Activated T-cell treated with anti-CD3 and anti-CD28 coated beads, Interleukin-2, amount 50 U/mL, for 24 hours (primary cell): ENCODE measurements around the gene SESN3.
"Not testable (repeated sequence)": the region's sequence is repeated elsewhere in the genome, so short reads cannot be mapped to it uniquely, and the experiment has no call there.

ENCODE experiments used
- DNase-seq: peaks from one replicate; pipeline ENCODE4 v3.0.0-alpha.2; 2020
- H3K27ac Mint-ChIP-seq: 2 replicates; pipeline ENCODE4 v1.8.0; 2020; ENCODE audit warnings: mild to moderate bottlenecking, mixed read lengths
- H3K27me3 Mint-ChIP-seq: 2 replicates; pipeline ENCODE4 v1.8.0; 2020; ENCODE audit warnings: mixed read lengths
- H3K36me3 Mint-ChIP-seq: 2 replicates; pipeline ENCODE4 v1.8.0; 2020; ENCODE audit warnings: low read depth, mixed read lengths
- H3K4me1 Mint-ChIP-seq: 2 replicates; pipeline ENCODE4 v1.8.0; 2020; ENCODE audit warnings: low read depth, mixed read lengths
- H3K4me3 Mint-ChIP-seq: 2 replicates; pipeline ENCODE4 v1.8.0; 2020; ENCODE audit warnings: mild to moderate bottlenecking, moderate library complexity, mixed read lengths
- H3K9me3 Mint-ChIP-seq: 2 replicates; pipeline ENCODE4 v1.8.0; 2020; ENCODE audit warnings: mixed read lengths

Gene SESN3, protein sequence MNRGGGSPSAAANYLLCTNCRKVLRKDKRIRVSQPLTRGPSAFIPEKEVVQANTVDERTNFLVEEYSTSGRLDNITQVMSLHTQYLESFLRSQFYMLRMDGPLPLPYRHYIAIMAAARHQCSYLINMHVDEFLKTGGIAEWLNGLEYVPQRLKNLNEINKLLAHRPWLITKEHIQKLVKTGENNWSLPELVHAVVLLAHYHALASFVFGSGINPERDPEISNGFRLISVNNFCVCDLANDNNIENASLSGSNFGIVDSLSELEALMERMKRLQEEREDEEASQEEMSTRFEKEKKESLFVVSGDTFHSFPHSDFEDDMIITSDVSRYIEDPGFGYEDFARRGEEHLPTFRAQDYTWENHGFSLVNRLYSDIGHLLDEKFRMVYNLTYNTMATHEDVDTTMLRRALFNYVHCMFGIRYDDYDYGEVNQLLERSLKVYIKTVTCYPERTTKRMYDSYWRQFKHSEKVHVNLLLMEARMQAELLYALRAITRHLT

DNA sequence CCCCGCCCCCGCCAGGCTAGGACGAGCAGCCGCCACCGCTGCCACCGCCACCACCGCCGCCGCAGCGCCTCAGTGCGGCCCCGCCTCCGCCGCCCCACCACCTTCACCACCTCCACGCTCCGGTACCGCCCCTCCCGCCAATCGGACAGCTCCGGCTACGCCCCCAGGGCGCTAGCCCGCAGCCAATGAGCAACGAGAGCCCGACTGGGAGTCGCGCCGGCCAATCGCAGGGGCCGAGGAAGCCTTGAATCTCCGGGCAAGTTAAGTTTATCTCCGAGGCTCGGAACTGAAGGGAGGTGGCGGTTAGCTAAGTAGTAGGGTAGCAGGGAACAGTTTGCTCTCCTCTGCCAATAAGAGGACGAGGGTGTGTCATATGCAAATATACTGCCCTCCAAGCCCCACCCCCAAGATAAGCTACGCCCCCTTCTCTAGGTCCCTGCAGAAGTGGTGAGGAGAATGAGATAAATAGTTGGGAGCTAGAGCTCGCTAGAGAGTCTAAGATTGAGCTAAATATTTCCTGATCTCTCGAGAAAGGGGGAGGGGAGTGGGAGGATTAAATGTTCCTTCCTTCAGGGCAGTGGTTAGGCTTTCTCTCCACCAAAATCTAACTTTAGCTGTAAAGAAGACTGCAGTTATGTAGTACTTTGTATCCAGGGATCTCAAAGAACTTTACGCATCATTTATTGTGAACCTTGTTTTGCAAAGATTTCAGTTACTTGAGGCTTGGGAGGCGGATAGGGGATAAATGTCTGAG, at the start of gene SESN3:
TSS of gene SESN3 (minus strand) at position 76 of the 754 bp plus-strand sequence. CDS start 342 bp downstream, outside the sequence.
- Mint-ChIP-seq H3K36me3 (peaks cover 8% of the 10 kb centered on the region), H3K4me3 (no peak within 1 kb of the TSS), H3K27me3 (no peaks in the 10 kb centered on the region), H3K4me1 (peaks cover 63% of the 10 kb centered on the region), H3K27ac (peak within 1 kb of the TSS; percentile 90), H3K9me3 (no peaks in the 10 kb centered on the region)
- peak; percentile 97 for DNase-seq

DNA sequence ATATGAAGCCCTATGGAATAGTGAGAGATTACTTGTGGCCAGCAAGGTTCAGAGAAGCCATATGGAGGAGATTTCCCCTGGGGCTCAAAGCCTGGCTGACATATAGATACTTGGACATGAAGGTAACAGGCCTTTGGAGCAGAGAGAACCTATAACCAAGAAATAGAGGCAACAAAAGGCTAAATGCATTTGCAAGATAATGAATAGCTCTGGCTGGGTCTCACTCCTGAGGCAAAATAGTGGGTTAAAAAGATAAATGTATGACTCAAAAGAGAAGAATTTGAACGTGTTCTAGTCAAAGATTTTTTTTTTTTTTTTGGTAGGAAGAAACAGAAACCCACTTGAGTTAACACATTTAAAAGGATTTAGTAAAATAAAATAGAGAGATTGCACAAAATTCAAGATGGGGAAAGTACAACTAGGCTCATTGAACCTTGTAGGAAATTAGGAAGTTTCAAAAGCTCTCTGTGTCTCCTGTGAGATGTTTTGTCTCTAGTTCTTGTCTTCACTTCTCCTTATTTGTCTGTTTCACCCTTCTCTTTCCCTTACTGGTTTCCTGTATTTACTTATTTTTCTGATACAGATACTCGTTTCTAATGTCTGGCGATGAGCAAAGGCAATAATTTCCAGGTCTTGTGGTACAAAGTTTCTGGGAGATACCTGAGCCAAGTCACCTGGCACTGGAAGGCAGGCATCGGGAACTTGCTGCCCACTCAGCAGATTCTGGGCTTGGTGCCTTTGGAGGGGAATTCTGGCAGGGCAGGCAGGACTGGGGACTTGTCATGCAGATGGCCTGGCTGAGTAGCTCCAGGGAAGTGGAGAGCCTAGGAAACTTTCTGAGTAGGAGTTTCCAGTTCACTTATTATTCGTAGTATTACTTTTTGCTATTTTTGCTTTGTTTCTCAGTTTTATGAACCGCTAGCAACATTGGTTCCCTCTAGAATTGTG, 49.2 kb upstream of the SESN3 start:
- DNase-seq = no peak
- H3K36me3 Mint-ChIP-seq = no peaks in the 10 kb centered on the region
- no peaks in the 10 kb centered on the region for H3K27me3 Mint-ChIP-seq
- no peak overlapping the region for H3K27ac Mint-ChIP-seq
- no peaks in the 10 kb centered on the region for H3K9me3 Mint-ChIP-seq
- H3K4me1 Mint-ChIP-seq = peaks cover 11% of the 10 kb centered on the region
- H3K4me3 Mint-ChIP-seq = no peak overlapping the region

DNA sequence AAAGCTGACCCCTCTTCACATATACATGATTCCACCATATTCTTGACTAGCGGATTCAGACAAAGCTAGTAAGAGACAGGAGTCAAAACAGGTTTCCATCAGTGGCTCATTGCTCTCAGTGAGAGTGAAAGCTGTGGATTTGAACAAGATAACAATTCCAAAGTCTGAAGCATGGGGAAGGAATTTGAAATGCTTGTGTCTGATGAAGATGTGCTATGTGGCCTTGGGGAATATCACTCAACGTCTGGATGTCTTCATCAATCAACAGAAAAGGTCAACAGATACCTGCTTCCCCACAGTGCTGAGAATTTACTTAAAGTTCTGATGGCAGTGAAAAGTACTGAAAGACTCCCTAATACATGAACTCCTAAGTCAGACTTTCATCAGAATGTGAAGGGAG, 46.9 kb upstream of the SESN3 start:
- no peak for DNase-seq
- Mint-ChIP-seq H3K4me3 (no peak overlapping the region), H3K36me3 (no peaks in the 10 kb centered on the region), H3K9me3 (no peaks in the 10 kb centered on the region), H3K4me1 (no peaks in the 10 kb centered on the region), H3K27ac (no peak overlapping the region), H3K27me3 (no peaks in the 10 kb centered on the region)

DNA sequence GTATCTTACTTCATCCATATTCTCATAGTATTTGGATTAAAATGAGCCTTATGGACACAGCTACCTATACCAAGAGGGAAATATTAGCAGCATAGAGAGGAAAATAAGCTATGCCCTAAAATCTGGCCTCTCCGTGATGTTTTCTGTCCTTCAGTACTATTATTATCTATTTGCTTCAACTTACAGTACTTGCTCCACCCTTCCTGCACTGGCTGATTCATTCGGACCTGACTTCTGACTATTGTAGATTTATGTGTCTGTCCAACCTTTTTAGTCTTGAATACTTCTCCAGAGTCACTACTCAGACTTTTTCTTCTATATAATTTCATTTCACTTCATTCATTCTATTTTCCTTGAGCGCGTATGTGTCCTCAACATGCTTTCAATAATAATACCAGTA, 45.1 kb upstream of the SESN3 start:
- Mint-ChIP-seq H3K36me3 (no peaks in the 10 kb centered on the region), H3K27ac (no peak overlapping the region), H3K4me1 (no peaks in the 10 kb centered on the region), H3K4me3 (no peak overlapping the region), H3K27me3 (no peaks in the 10 kb centered on the region), H3K9me3 (no peaks in the 10 kb centered on the region)
- DNase-seq = no peak

DNA sequence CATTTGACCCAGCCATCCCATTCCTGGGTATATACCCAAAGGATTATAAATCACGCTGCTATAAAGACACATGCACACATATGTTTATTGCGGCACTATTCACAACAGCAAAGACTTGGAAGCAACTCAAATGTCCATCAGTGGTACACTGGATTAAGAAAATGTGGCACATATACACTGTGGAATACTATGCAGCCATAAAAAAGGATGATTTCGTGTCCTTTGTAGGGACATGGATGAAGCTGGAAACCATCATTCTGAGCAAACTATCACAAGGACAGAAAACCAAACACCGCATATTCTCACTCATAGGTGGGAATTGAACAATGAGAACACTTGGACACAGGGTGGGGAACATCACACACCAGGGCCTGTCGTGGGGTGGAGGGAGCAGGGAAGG, 42.6 kb upstream of the SESN3 start:
- not testable (repeated sequence) for H3K4me3 Mint-ChIP-seq, H3K4me1 Mint-ChIP-seq, DNase-seq, H3K27ac Mint-ChIP-seq, H3K27me3 Mint-ChIP-seq, H3K36me3 Mint-ChIP-seq, H3K9me3 Mint-ChIP-seq

DNA sequence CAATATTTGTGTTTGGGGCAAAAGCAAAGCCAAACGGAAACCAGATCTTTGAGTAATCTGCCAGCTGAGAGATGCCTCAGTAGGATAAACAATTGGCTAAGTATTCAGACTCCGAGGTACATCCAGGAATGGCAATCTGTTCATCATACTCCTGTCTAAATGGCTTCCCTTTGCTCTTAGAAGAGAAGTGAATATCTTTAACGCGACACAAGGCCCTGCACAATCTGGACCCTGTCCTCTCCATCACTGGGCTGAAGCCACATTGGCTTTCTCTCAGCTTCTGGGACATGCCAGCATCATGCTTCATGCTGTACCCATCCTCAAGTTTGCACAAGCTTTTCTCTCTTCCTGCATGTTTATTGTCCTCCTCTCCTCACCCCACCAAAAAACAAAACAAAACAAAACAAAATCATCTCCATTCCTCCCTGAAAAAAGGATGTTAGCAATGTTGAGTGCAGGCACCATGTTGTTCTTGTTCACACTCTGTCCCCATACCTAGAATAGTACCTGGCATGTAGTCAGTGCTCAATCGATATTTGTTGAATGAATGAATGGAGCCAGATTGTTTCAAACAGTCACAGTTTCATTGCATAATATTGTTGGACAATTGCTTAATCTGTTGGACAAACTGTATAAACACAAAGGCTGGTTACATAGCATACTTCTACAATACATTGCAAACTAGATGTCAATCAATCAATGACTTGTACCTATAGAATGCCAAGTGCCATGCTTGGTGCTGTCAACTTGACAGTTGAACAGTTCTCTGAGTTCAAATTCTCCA, 38.2 kb upstream of the SESN3 start:
- Mint-ChIP-seq H3K27me3 (no peaks in the 10 kb centered on the region), H3K4me3 (no peak overlapping the region), H3K36me3 (no peaks in the 10 kb centered on the region), H3K9me3 (no peaks in the 10 kb centered on the region), H3K27ac (no peak overlapping the region), H3K4me1 (no peaks in the 10 kb centered on the region)
- DNase-seq = no peak

DNA sequence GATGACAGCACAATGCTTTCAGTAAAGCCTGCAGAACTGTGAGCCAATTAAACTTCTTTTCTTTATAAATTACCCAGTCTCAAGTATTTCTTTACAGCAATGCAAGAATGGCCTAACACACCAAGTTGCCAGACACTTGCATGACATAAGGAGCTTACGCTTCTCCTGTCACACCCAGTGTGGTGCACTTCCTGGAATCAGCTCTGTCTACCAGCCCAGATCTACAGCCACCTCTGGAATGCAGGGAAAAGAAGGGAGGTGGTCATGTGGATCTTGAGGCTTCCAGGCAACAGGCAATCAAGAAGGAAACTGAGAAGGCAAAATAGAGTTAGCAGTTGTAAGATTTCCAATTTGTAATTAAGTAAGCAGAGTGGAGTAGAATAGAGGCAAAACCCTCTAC, 37.4 kb upstream of the SESN3 start:
- no peak for DNase-seq
- Mint-ChIP-seq H3K27ac (no peak overlapping the region), H3K27me3 (no peaks in the 10 kb centered on the region), H3K4me3 (no peak overlapping the region), H3K9me3 (no peaks in the 10 kb centered on the region), H3K36me3 (no peaks in the 10 kb centered on the region), H3K4me1 (peaks cover 5% of the 10 kb centered on the region)

DNA sequence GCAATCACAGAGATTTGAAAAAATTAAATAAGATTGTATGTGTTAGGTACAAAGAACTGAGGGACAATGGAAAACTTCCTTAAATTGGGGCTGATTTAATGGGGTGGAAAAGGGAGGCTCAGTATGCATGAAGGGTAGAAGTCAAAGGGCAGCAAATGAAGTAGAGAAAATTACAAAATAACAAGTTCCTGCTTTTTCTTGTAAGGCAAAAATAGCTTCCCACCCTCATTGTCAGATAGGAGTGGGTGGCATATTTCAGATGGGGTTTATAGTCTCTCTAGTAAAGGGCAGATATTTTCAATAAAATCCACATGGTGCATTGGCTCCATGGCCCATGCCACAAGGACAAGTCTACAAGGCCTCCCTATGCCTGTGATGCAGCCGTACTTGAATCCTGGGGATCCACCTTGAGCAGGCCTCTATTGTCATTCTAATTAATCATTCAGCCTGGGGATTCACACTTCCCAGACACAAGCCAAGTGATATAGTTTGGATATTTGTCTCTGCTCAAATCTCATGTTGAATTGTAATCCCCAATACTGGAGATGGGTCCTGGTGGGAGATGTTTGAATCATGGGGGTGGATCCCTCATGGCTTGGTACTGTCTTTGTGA, 36.7 kb upstream of the SESN3 start:
- H3K4me1 Mint-ChIP-seq = peaks cover 7% of the 10 kb centered on the region
- H3K4me3 Mint-ChIP-seq = no peak overlapping the region
- H3K36me3 Mint-ChIP-seq = no peaks in the 10 kb centered on the region
- no peak overlapping the region for H3K27ac Mint-ChIP-seq
- no peaks in the 10 kb centered on the region for H3K9me3 Mint-ChIP-seq
- DNase-seq = no peak
- H3K27me3 Mint-ChIP-seq = no peaks in the 10 kb centered on the region

DNA sequence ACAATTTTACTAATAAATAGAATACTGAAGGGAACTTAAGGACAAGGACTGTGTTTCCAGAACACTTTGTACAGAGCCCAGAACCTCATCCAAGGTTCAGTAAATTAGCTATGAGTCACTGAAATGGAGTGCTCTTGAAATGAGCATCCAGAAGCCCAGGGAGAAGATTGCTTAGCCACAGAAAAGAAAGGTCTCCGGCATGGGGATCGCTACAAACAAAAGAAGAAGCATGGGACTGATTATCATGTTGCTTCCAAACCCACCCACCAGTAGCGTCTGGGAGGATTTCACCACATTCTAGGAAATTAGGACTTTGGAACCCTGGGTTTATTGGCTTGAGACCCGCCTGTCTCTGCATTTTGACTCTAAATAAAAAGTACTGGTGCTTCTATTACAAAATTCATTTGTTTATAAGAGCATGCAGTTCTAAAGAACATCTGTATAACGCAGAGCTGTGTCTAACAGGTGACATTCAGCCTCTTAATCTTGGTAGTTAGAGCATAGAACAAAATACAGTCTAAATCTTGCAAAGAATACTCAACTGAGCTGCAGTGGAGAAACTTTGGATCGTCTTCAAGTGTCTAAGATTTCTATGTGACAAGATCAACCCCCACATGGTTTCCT, 35.9 kb upstream of the SESN3 start:
- Mint-ChIP-seq H3K9me3 (no peaks in the 10 kb centered on the region), H3K27ac (no peak overlapping the region), H3K4me1 (peaks cover 7% of the 10 kb centered on the region), H3K36me3 (no peaks in the 10 kb centered on the region), H3K4me3 (no peak overlapping the region), H3K27me3 (no peaks in the 10 kb centered on the region)
- no peak for DNase-seq

DNA sequence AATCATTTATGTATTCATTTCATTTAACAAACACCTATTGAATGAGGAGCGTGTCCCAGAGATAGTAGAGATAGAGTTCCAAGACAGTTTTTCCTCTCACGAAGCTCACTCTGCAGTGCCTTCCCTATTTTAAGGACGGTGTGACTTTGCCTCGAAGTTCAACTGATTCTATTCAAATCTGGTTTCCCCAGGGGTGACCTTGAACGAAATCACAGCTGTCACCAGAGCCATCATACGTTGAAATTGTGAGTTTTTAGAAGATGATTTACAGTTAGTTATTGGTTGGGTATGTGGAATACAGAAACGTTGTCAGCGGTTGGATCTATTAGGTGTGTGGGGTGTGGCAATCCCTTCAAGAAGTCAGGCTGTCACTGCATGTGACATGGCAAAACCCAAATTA, 33.9 kb upstream of the SESN3 start:
- H3K4me3 Mint-ChIP-seq = no peak overlapping the region
- H3K36me3 Mint-ChIP-seq = no peaks in the 10 kb centered on the region
- no peaks in the 10 kb centered on the region for H3K27me3 Mint-ChIP-seq
- peaks cover 7% of the 10 kb centered on the region for H3K4me1 Mint-ChIP-seq
- H3K9me3 Mint-ChIP-seq = no peaks in the 10 kb centered on the region
- no peak for DNase-seq
- H3K27ac Mint-ChIP-seq = no peak overlapping the region

DNA sequence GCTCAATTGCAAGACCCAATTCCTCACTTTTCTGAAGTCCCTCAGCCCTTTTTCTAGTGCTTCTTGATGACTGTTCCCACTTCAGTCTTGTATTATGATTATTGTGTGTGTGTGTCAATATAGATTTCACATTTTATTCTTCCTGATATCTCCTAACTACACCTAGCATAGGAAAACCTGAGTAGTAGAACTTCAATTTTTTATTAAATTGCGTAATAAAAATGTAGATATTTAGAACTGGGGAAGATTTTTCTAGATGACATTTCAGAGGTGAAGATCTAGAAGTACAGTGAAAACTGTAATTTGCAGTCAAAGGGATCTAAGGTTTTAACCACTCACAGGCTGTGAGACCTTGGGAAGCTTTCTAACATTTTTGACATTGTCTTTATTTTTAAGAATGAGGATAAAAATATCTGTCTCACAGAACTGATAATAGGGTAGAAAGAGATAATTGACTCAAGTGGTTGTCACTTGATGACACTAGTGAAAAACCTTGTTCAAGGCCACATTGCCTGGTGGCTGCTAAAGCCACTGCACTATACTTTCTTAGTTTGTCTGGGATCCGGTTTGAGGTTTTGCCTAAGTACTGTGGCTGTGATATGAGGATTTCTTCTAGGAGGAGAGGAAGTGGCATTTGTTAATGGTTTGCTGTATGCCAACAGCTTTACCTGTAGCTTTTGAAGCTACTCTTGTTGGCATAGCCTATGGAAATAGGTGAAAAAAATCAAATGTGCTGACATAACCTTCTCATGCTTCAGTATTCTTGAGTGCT, 32.2 kb upstream of the SESN3 start:
- H3K27me3 Mint-ChIP-seq = no peaks in the 10 kb centered on the region
- no peaks in the 10 kb centered on the region for H3K9me3 Mint-ChIP-seq
- H3K4me1 Mint-ChIP-seq = peaks cover 7% of the 10 kb centered on the region
- no peaks in the 10 kb centered on the region for H3K36me3 Mint-ChIP-seq
- no peak for DNase-seq
- no peak overlapping the region for H3K4me3 Mint-ChIP-seq
- H3K27ac Mint-ChIP-seq = no peak overlapping the region

DNA sequence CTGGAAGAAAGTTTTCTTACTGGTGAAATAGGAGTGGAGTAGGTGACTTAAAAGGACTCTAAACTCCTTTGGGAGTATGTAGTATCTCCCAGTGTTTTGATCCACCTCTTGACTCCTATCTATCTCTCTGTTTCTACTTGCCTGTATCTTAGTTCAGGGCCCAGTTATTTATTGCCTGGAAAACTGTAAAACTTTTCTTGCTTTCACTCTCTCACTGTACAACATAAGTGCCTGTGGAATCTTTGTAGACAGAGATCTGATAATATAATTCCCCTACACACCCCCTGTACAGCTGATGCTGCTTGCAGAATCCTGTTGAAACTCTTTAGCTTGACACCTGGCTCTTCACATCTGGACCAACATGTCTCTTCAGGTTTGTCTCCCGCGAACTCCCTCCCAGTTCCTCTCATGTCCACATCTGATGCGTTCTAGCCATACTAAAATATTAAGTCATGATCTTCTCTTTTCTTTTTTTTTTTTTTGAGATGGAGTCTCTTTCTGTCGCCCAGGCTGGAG, 26.5 kb upstream of the SESN3 start:
- Mint-ChIP-seq H3K4me3 (no peak overlapping the region), H3K27me3 (no peaks in the 10 kb centered on the region), H3K9me3 (no peaks in the 10 kb centered on the region), H3K4me1 (peaks cover 38% of the 10 kb centered on the region), H3K27ac (no peak overlapping the region), H3K36me3 (no peaks in the 10 kb centered on the region)
- no peak for DNase-seq
